DOHH2 (cell line): Measurements from ENCODE around the gene ATP5MC2.

Source experiments
- H3F3A ChIP-seq: fragments of 200-600 bp; sonication (generic), shearing (Covaris generic); 2 replicates; pipeline ENCODE4 v1.6.0; 2016; ENCODE audit warnings: antibody characterized with exemption, mild to moderate bottlenecking; ENCODE audit not compliant: control insufficient read depth, insufficient read depth
- H3K27ac ChIP-seq: fragments of 200-600 bp; sonication (generic); 2 replicates; pipeline ENCODE4 v1.5.1; 2014; ENCODE audit warnings: low read depth, mild to moderate bottlenecking, low read length, moderate library complexity
- H3K27me3 ChIP-seq: fragments of 200-600 bp; sonication (generic); 2 replicates; pipeline ENCODE4 v1.6.1; 2014; ENCODE audit warnings: mild to moderate bottlenecking, low read length, mixed read lengths; ENCODE audit not compliant: control insufficient read depth
- H3K36me3 ChIP-seq: fragments of 200-600 bp; sonication (generic); 2 replicates; pipeline ENCODE4 v1.6.1; 2014; ENCODE audit warnings: mild to moderate bottlenecking, low read length, moderate library complexity, mixed read lengths; ENCODE audit not compliant: control insufficient read depth
- H3K4me1 ChIP-seq: fragments of 200-600 bp; sonication (generic); 2 replicates; pipeline ENCODE4 v1.6.1; 2014; ENCODE audit warnings: mild to moderate bottlenecking, low read length, mixed read lengths; ENCODE audit not compliant: control insufficient read depth
- H3K4me2 ChIP-seq: fragments of 200-600 bp; sonication (generic); 2 replicates; pipeline ENCODE4 v1.6.0; 2014; ENCODE audit warnings: mild to moderate bottlenecking, low read length, moderate library complexity
- H3K4me3 ChIP-seq: fragments of 200-600 bp; sonication (generic); 2 replicates; pipeline ENCODE4 v1.5.1; 2014; ENCODE audit warnings: mild to moderate bottlenecking, low read length, mixed read lengths
- H3K79me2 ChIP-seq: fragments of 200-600 bp; sonication (generic); 2 replicates; pipeline ENCODE4 v1.6.1; 2014; ENCODE audit warnings: mild to moderate bottlenecking, low read length, mixed read lengths; ENCODE audit not compliant: control insufficient read depth
- H3K9me2 ChIP-seq: fragments of 200-600 bp; sonication (generic); replicated peaks from 2 replicates; pipeline ENCODE4 v1.6.1; 2014; ENCODE audit warnings: mild to moderate bottlenecking, low read length, mixed read lengths; ENCODE audit not compliant: control insufficient read depth
- H3K9me3 ChIP-seq: fragments of 200-600 bp; sonication (generic); 2 replicates; pipeline ENCODE4 v1.6.1; 2014; ENCODE audit warnings: antibody characterized with exemption, low read length, mixed read lengths; ENCODE audit not compliant: control insufficient read depth, insufficient read depth
- H4K20me1 ChIP-seq: fragments of 200-600 bp; sonication (generic); 2 replicates; pipeline ENCODE4 v1.6.0; 2014; ENCODE audit warnings: low read depth, mild to moderate bottlenecking, antibody characterized with exemption, low read length, moderate library complexity; ENCODE audit not compliant: control insufficient read depth, insufficient read depth
- CTCF ChIP-seq: fragments of 200-600 bp; sonication (generic); IDR thresholded peaks from one replicate; pipeline ENCODE4 v1.5.1; 2014; ENCODE audit warnings: antibody characterized with exemption, mild to moderate bottlenecking, low read depth, low read length; ENCODE audit not compliant: poor library complexity, severe bottlenecking
- EZH2phosphoT487 ChIP-seq: fragments of 200-600 bp; sonication (generic); IDR thresholded peaks from 2 replicates; pipeline ENCODE4 v1.6.1; 2017; ENCODE audit warnings: borderline replicate concordance, mild to moderate bottlenecking, antibody characterized with exemption, low read length, moderate library complexity, mixed read lengths

ATP5MC2 gene

GRCh38 chr12:53667080-53667479, 8.8 kb downstream of the ATP5MC2 start:
- no peak overlapping the region for H3K4me3 ChIP-seq
- peaks cover 4% of the 10 kb centered on the region; the same call in 1 of the 2 replicates for H3K79me2 ChIP-seq
- H3F3A ChIP-seq = 0 out of 2 replicates have a peak, but pooled peaks cover 5% of the 10 kb centered on the region
- no peaks in the 10 kb centered on the region for H4K20me1 ChIP-seq
- H3K4me1 ChIP-seq = no peaks in the 10 kb centered on the region
- peaks cover 66% of the 10 kb centered on the region for H3K36me3 ChIP-seq
- no peak overlapping the region for H3K4me2 ChIP-seq
- no peaks in the 10 kb centered on the region for H3K9me3 ChIP-seq
- TF ChIP-seq EZH2phosphoT487 (no peak), CTCF (no peak)
- no peak overlapping the region for H3K27ac ChIP-seq
- H3K27me3 ChIP-seq = no peaks in the 10 kb centered on the region
- no peaks in the 10 kb centered on the region for H3K9me2 ChIP-seq

- Histone ChIP-seq H3K27ac (no peak overlapping the region), H3K4me1 (no peaks in the 10 kb centered on the region), H3K4me2 (no peak overlapping the region), H3F3A (0 out of 2 replicates have a peak, but pooled peaks cover 5% of the 10 kb centered on the region), H3K36me3 (peaks cover 48% of the 10 kb centered on the region), H3K9me2 (no peaks in the 10 kb centered on the region), H3K79me2 (no peaks in the 10 kb centered on the region), H3K4me3 (no peak overlapping the region), H4K20me1 (no peaks in the 10 kb centered on the region), H3K27me3 (no peaks in the 10 kb centered on the region), H3K9me3 (no peaks in the 10 kb centered on the region)
- TF ChIP-seq CTCF (no peak), EZH2phosphoT487 (no peak)
Observed at GRCh38 chr12:53664936-53665335, 10.9 kb downstream of the ATP5MC2 start.

- Histone ChIP-seq H3K36me3 (peaks cover 40% of the 10 kb centered on the region), H3K79me2 (no peaks in the 10 kb centered on the region), H3K9me3 (no peaks in the 10 kb centered on the region), H3K27ac (no peak overlapping the region), H3K4me3 (no peak overlapping the region), H3F3A (peaks cover 5% of the 10 kb centered on the region; the same call in 1 of the 2 replicates), H3K9me2 (no peaks in the 10 kb centered on the region), H3K4me2 (no peak overlapping the region), H3K27me3 (no peaks in the 10 kb centered on the region), H3K4me1 (no peaks in the 10 kb centered on the region), H4K20me1 (no peaks in the 10 kb centered on the region)
- no peak for TF ChIP-seq CTCF
Observed at GRCh38 chr12:53664191-53664590, 11.7 kb downstream of the ATP5MC2 start.
